ENCODE data around the gene C12orf57.

The C12orf57 gene

DNA sequence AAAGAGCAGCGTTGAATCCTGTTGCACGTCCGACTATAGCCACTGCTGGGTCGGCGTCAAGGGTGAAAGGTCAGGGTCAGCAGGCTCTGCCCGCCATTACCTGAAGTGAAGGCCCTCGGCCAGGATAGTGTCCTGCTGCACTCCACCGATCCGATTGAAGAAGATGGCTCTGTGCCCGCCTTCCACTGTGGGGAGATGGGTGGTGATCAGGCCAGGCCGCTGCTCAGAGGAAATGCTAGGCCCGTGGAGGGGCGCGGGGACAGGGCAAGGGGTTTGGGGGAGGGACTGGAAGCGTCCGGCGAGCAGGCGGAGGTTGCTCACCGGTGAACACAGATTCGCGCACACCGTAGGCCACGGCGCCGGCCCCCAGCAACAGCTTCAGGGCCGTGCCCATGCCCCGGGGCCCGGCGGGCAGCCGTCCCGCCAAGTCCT lies 26.3 kb downstream of the C12orf57 start:
- no peak overlapping the region for H2AFZ ChIP-seq (ENCODE audit: low read depth)
- no peak overlapping the region for H3K4me3 ChIP-seq (IDR thresholded peaks at IDR 0.05; ENCODE audit: insufficient read depth, low read depth, low read length)
- peaks cover 50% of the 10 kb centered on the region for H3K79me2 ChIP-seq (ENCODE audit: insufficient read depth, low read depth)
- peak overlapping the region; percentile 88 for H3K27ac ChIP-seq
- H3K27me3 ChIP-seq (ENCODE audit: insufficient read depth, low read depth), result no peaks in the 10 kb centered on the region
- peak overlapping the region; percentile 69; the same call in 1 of the 2 replicates for H3K4me2 ChIP-seq
- peaks cover 9% of the 10 kb centered on the region; the same call in 1 of the 2 replicates for H3K36me3 ChIP-seq (ENCODE audit: insufficient read depth)
- H3K4me1 ChIP-seq (ENCODE audit: low read depth, poor library complexity, severe bottlenecking), result peaks cover 49% of the 10 kb centered on the region
- no peaks in the 10 kb centered on the region for H4K20me1 ChIP-seq (ENCODE audit: insufficient read depth)
- TF ChIP-seq, protein P1, sequence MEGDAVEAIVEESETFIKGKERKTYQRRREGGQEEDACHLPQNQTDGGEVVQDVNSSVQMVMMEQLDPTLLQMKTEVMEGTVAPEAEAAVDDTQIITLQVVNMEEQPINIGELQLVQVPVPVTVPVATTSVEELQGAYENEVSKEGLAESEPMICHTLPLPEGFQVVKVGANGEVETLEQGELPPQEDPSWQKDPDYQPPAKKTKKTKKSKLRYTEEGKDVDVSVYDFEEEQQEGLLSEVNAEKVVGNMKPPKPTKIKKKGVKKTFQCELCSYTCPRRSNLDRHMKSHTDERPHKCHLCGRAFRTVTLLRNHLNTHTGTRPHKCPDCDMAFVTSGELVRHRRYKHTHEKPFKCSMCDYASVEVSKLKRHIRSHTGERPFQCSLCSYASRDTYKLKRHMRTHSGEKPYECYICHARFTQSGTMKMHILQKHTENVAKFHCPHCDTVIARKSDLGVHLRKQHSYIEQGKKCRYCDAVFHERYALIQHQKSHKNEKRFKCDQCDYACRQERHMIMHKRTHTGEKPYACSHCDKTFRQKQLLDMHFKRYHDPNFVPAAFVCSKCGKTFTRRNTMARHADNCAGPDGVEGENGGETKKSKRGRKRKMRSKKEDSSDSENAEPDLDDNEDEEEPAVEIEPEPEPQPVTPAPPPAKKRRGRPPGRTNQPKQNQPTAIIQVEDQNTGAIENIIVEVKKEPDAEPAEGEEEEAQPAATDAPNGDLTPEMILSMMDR (conservative IDR thresholded peaks at IDR 0.05; ENCODE audit: low read depth, low read length), result no peak
- peak overlapping the region; percentile 96 for H3K9ac ChIP-seq

DNA sequence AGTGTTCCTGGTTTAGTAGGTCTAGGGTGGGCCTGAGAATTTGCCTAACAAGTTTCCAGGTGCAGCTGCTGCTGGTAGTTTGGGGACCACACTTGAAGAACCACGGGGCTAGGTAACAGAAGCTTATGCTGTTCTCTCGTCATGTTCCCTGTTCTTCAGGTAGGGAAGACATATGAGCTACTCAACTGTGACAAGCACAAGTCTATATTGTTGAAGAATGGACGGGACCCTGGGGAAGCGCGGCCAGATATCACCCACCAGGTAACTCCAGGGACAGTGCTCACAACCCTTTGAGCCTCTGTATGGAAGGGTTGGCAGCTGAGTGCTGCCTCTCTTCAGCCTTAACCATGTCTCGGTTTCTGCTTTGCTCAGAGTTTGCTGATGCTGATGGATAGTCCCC lies 30.4 kb downstream of the C12orf57 start:
- Histone ChIP-seq H3K4me2 (no peak overlapping the region), H4K20me1 (ENCODE audit: insufficient read depth) (no peaks in the 10 kb centered on the region), H3K4me1 (ENCODE audit: low read depth, poor library complexity, severe bottlenecking) (peaks cover 51% of the 10 kb centered on the region), H3K27ac (no peak overlapping the region), H3K36me3 (ENCODE audit: insufficient read depth) (peaks cover 3% of the 10 kb centered on the region; the same call in 1 of the 2 replicates), H3K4me3 (IDR thresholded peaks at IDR 0.05; ENCODE audit: insufficient read depth, low read depth, low read length) (no peak overlapping the region), H2AFZ (ENCODE audit: low read depth) (no peak overlapping the region), H3K27me3 (ENCODE audit: insufficient read depth, low read depth) (no peaks in the 10 kb centered on the region), H3K9ac (no peak overlapping the region), H3K79me2 (ENCODE audit: insufficient read depth, low read depth) (peaks cover 41% of the 10 kb centered on the region)
- TF ChIP-seq, protein P1 (conservative IDR thresholded peaks at IDR 0.05; ENCODE audit: low read depth, low read length), result no peak

DNA sequence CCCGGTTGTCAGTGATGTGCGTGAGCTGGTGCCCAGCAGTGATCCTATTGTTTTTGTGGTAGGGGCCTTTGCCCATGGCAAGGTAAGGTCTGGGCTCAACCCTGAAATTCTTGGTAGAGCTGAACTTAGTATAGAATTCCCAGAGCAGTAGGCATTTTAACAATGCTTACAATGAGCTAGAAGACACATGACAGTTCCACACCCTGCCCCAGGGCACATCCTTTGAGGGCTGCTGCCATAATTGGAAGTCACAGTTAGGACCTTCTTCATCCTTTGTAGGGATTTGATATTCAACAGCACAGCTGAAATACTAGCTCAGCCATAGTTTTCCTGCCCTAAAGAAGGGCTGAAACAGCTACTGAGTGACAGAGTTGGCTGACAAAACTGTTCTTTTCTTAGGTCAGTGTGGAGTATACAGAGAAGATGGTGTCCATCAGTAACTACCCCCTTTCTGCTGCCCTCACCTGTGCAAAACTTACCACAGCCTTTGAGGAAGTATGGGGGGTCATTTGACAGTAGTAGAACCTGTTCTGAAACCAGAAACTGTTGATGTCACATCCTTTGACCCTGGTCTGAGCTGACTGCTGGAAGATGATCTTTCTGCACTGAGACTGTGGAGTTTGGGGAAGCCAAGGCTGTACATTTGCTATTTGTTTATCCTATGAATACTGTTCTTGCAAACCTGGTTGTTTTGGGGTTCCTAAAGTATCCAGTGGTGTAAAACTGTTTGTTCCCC lies 31.6 kb downstream of the C12orf57 start:
- H4K20me1 ChIP-seq (ENCODE audit: insufficient read depth), result no peaks in the 10 kb centered on the region
- peaks cover 3% of the 10 kb centered on the region; the same call in 1 of the 2 replicates for H3K36me3 ChIP-seq (ENCODE audit: insufficient read depth)
- H3K4me3 ChIP-seq (IDR thresholded peaks at IDR 0.05; ENCODE audit: insufficient read depth, low read depth, low read length), result no peak overlapping the region
- H3K4me2 ChIP-seq, result no peak overlapping the region
- peaks cover 29% of the 10 kb centered on the region for H3K79me2 ChIP-seq (ENCODE audit: insufficient read depth, low read depth)
- H3K27ac ChIP-seq, result no peak overlapping the region; the same call in 1 of the 2 replicates
- TF ChIP-seq, protein P1 (conservative IDR thresholded peaks at IDR 0.05; ENCODE audit: low read depth, low read length), result no peak
- no peaks in the 10 kb centered on the region for H3K27me3 ChIP-seq (ENCODE audit: insufficient read depth, low read depth)
- no peak overlapping the region for H2AFZ ChIP-seq (ENCODE audit: low read depth)
- H3K9ac ChIP-seq, result no peak overlapping the region
- peaks cover 51% of the 10 kb centered on the region for H3K4me1 ChIP-seq (ENCODE audit: low read depth, poor library complexity, severe bottlenecking)

DNA sequence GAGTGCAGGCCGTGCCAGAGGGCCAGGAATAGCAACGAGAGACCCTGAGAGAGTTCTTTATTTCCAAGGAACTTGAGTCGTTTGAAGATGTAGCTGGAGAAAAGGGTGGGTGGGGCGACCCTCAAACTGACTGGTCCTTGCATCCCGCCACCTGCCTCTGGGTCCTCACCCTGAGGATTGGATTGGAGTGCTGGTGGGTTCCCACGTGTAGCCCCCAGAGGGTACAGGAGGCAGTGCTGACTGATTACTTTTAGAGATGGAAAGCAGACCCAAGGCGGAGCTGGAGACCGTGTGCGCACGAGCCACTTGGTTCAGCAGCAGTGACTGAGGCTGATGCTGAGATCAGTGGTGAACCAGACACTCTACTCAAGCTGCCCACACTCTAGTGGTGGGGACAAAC lies 33.8 kb downstream of the C12orf57 start:
- Histone ChIP-seq H2AFZ (ENCODE audit: low read depth) (no peak overlapping the region), H4K20me1 (ENCODE audit: insufficient read depth) (no peaks in the 10 kb centered on the region), H3K79me2 (ENCODE audit: insufficient read depth, low read depth) (peaks cover 7% of the 10 kb centered on the region), H3K9ac (no peak overlapping the region), H3K27ac (no peak overlapping the region), H3K36me3 (ENCODE audit: insufficient read depth) (peaks cover 3% of the 10 kb centered on the region; the same call in 1 of the 2 replicates), H3K4me1 (ENCODE audit: low read depth, poor library complexity, severe bottlenecking) (peaks cover 40% of the 10 kb centered on the region), H3K4me3 (IDR thresholded peaks at IDR 0.05; ENCODE audit: insufficient read depth, low read depth, low read length) (no peak overlapping the region), H3K27me3 (ENCODE audit: insufficient read depth, low read depth) (no peaks in the 10 kb centered on the region), H3K4me2 (no peak overlapping the region)
- TF ChIP-seq, protein P1 (conservative IDR thresholded peaks at IDR 0.05; ENCODE audit: low read depth, low read length), result no peak
